Cardiac muscle cell (in vitro differentiated cells and primary cell): ENCODE results near the gene ITPRIP. TPM values are rescaled to one million over a fixed set of nuclear protein-coding genes. Genes with fewer than 3 reads are reported as not detected.

Source experiments
- DNase-seq, 2 donors: peaks; one replicate each; pipeline versions ENCODE4 v3.0.0 to v3.0.0-alpha.2; 2010 to 2017; ENCODE audit warnings: low read depth in 1 of 2, low spot score in 1 of 2
- H3K27ac ChIP-seq: fragments of 200-600 bp; sonication (generic); 2 replicates; pipeline ENCODE4 v1.5.1; 2016
- H3K27me3 ChIP-seq: fragments of 200-600 bp; sonication (generic); 2 replicates; pipeline ENCODE4 v1.6.0; 2016; ENCODE audit warnings: control low read depth
- H3K36me3 ChIP-seq: fragments of 200-600 bp; sonication (generic); 2 replicates; pipeline ENCODE4 v1.5.1; 2016; ENCODE audit warnings: control low read depth
- H3K4me1 ChIP-seq: fragments of 200-600 bp; sonication (generic); 2 replicates; pipeline ENCODE4 v1.8.1; 2017; ENCODE audit warnings: low read depth, mild to moderate bottlenecking, mixed run types
- H3K4me3 ChIP-seq: fragments of 200-600 bp; sonication (generic); 2 replicates; pipeline ENCODE4 v1.5.1; 2016; ENCODE audit warnings: mild to moderate bottlenecking
- H3K9me3 ChIP-seq: fragments of 200-600 bp; sonication (generic); 2 replicates; pipeline ENCODE4 v1.5.1; 2017; ENCODE audit warnings: low read depth, mild to moderate bottlenecking, control low read depth
- CTCF ChIP-seq: IDR thresholded peaks from 2 replicates; pipeline ENCODE4 v1.5.1; 2012; ENCODE audit warnings: low read depth, mild to moderate bottlenecking, low read length
- polyA plus RNA-seq: library from polyadenylated mRNA; unstranded; fragments of >200 nt; fragmentation: Nextera tagmentation; extraction: Ambion mirVana; gene quantifications from 2 replicates; pipeline ENCODE4 v1.2.1, GENCODE V29; 2016
- total RNA-seq: library from RNA; depleted of rRNA; stranded (reverse); fragments of >200 nt; gene quantifications from 2 replicates; pipeline ENCODE4 v1.2.3, GENCODE V29; 2016

ITPRIP gene
- total and polyA plus RNA-seq, 2 experiments from 2014 or later, result 19.0 to 20.1 TPM

DNA sequence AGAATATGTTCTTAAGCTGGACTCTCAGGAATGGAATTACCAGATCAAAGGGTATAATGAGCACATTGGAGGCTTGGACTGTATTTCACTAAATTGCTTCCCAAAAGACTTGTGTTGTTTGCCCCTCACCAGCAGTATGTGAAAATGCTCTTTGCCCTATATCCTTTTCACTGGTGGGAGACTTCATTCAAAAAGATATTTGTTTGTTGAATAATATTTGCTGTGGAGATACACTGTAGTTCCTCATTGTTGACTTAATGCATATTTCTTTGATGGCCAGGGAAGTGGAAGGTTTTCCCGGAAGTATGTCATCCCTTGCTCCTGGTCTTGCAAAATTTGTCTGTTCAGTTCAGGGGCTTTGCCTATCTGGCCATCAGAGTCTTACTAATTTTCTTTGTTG is 49.9 kb downstream of the ITPRIP start:
- Histone ChIP-seq H3K36me3 (no peaks in the 10 kb centered on the region), H3K27ac (no peak overlapping the region), H3K27me3 (no peaks in the 10 kb centered on the region), H3K4me1 (no peaks in the 10 kb centered on the region), H3K4me3 (no peak overlapping the region), H3K9me3 (no peaks in the 10 kb centered on the region)
- TF ChIP-seq CTCF, result no peak
- no peak for DNase-seq

DNA sequence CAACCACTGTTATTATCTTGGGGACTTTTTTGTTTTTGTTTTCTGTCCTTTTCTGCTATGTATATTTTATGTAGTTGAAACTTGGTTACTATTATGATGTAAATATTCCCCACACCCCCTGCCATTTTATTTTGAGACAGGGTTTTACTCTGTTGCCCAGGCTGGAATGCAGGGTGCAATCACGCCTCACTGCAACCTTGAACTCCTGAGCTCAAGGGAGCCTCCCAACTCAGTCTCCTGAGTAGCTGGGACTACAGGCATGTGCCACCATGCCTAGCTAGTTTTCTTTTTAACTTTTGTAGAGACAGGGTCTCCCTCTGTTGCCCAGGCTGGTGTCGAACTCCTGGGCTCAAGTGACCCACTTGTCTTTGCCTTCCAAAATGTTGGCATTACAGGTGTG is 51.3 kb downstream of the ITPRIP start:
- no peak overlapping the region for H3K27ac ChIP-seq
- no peaks in the 10 kb centered on the region for H3K36me3 ChIP-seq
- H3K4me1 ChIP-seq, result no peaks in the 10 kb centered on the region
- no peaks in the 10 kb centered on the region for H3K9me3 ChIP-seq
- H3K27me3 ChIP-seq, result no peaks in the 10 kb centered on the region
- no peak overlapping the region for H3K4me3 ChIP-seq
- no peak for TF ChIP-seq CTCF
- DNase-seq, result no peak

DNA sequence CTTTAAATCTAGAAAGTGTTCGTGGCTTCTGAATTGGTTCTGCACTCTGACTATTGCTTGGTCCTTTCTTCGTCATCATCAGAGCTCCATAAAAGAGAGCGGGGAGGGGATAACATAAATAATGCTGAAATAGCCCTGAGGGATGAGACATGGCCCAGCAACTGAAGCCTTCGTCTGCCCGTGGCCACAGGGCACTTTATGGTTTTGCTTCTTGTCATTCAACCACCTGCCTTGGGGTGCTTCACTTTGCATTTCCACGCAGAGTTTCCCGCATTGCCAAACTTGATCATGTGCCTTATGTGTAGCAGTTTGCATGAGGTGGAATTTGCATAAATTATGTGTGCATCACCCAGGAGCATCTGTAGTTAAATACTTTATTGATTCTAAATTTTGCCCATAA is 53.4 kb downstream of the ITPRIP start:
- Histone ChIP-seq H3K4me1 (no peaks in the 10 kb centered on the region), H3K9me3 (no peaks in the 10 kb centered on the region), H3K27me3 (no peaks in the 10 kb centered on the region), H3K4me3 (no peak overlapping the region), H3K27ac (no peak overlapping the region), H3K36me3 (no peaks in the 10 kb centered on the region)
- no peak for DNase-seq
- no peak for TF ChIP-seq CTCF

DNA sequence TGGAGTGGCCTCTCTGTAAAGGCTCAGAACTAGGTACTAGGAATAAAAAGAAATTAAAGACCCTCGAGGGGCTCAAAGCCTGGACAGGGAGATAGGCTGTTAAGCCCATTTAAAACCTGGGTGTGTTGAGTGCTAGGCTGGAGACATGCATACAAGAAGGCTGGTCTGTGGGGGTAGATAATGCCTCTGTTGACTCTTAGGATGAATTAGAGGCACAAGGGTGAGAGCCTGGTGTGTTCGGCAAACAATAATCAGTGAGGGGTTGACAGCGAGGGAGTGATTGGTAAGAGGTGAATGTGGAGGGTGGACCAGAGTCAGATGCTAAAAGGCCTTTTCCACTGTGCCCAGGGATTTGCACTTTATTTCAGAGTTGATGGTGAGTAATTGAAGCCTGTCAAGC is 56.6 kb downstream of the ITPRIP start:
- TF ChIP-seq CTCF, result no peak

DNA sequence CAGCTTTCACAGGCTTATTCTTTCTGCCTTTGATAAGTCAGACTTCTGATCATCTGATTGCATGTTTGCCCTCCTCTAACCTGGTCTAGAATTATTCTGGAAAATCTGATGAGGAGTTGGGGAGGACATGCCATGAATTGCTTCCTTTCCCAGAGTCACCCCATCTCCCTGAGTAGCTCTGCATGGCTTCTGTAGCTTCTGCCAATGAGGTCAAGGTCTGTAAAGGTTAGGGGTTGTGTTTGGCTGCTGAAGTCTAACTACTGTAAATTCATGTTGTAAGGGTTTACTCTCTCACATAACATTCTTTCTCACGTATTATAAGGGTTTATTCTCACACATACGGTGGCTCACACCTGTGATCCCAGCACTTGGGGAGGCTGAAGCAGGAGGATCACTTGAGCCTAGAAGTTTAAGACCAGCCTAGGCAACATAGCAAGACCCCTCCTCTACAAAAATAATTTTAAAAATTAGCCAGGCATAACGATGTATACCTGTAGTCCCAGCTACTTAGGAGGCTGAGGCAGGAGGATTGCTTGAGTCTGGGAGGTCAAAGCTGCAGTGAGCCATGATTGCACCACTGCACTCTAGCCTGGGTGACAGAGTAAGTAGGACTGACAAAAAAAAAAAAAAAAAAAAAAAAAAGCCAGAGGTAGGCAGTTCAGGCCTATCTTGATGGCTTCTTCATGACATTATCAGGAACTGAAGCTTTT is 58.6 kb downstream of the ITPRIP start:
- H3K27me3 ChIP-seq, result no peaks in the 10 kb centered on the region
- no peak for DNase-seq
- H3K27ac ChIP-seq, result no peak overlapping the region
- no peaks in the 10 kb centered on the region for H3K36me3 ChIP-seq
- H3K4me1 ChIP-seq, result no peaks in the 10 kb centered on the region
- no peak overlapping the region for H3K4me3 ChIP-seq
- H3K9me3 ChIP-seq, result no peaks in the 10 kb centered on the region
- TF ChIP-seq CTCF, result no peak

More for the DNA sequence above, 56.6 kb downstream of the ITPRIP start:
- Histone ChIP-seq H3K4me1 (no peaks in the 10 kb centered on the region), H3K9me3 (no peaks in the 10 kb centered on the region), H3K36me3 (no peaks in the 10 kb centered on the region), H3K27ac (no peak overlapping the region), H3K4me3 (no peak overlapping the region), H3K27me3 (no peaks in the 10 kb centered on the region)
- DNase-seq, result no peak
